T-helper 9 cell (primary cell): Measurements from ENCODE around the gene SNRNP48.

Experiments
- DNase-seq: peaks from one replicate; pipeline ENCODE4 v3.0.0-alpha.2; 2020
- total RNA-seq, 2 donors: gene quantifications; one replicate each; lab custom pipeline; 2026; lab: John Stamatoyannopoulos, UW

The SNRNP48 gene, protein sequence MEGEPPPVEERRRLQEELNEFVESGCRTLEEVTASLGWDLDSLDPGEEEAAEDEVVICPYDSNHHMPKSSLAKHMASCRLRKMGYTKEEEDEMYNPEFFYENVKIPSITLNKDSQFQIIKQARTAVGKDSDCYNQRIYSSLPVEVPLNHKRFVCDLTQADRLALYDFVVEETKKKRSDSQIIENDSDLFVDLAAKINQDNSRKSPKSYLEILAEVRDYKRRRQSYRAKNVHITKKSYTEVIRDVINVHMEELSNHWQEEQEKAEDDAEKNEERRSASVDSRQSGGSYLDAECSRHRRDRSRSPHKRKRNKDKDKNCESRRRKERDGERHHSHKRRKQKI
- 16.2 to 47.7 reads per million in 2 donors for total RNA-seq

DNA sequence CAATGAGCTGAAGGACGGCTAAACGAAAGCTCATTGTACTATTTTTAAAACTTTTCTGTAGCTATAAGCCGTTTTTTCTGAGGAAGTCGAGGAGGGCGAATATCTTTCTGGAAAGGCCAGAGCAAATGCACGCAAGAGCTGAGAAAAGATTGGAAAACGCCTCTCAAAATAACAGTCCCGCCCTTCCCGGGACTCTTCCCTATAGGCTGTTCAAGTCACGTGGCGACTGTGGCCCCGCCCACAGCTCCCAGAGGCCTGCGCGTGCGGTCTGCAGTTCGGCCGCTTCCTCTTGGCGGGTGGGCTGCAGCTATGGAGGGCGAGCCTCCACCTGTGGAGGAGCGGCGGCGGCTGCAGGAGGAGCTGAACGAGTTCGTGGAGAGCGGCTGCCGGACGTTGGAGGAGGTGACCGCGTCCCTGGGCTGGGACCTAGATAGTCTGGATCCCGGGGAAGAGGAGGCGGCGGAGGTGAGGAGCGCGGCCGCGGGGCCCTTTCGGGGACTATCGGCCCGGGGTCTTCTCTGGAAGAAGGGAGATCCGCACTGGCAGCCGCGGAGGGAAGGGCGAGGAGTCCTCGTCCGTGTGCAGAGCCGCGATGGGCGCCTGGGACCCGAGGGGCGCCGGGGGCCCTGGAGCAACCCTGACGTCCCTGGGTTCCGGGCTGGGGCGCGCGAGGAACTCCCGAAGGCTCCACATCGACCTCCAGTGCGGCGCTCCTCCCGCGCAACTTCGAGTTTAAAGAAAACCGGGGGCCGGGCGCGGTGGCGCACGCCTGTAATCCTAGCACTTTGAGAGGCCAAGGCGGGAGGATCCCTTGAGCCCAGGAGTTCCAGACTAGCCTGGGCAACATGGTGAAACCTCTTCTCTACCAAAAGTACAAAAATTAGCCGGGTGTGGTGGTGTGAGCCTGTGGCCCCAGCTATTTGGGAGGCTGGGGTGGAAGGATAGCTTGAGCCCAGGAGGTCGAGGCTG, at the start of gene SNRNP48:
Gene SNRNP48, plus strand, starts transcription at position 250 of the 969 bp plus-strand sequence. Its CDS starts 60 bp downstream, at position 310.
- DNase-seq: peak; percentile 90

DNA sequence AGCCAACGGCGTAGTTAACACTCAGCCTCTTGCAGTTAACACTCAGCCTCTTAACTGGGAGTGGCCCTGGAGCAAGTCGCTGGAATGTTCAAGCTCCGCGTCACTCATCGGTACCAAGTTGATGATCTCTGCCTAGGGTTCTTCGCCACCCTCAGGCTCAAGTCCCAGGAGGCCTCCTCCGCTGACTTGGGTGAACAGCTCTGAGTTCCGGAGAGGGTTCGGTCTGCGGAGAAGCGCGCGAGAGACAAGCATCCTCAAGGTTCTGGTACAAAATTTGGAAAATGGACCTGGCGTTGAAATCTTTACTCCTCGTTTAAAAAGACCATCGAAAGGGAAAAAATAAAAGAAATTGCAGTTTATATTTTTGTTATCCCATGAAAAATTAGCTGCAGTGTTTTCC, 49.4 kb upstream of the SNRNP48 start:
- no peak for DNase-seq

DNA sequence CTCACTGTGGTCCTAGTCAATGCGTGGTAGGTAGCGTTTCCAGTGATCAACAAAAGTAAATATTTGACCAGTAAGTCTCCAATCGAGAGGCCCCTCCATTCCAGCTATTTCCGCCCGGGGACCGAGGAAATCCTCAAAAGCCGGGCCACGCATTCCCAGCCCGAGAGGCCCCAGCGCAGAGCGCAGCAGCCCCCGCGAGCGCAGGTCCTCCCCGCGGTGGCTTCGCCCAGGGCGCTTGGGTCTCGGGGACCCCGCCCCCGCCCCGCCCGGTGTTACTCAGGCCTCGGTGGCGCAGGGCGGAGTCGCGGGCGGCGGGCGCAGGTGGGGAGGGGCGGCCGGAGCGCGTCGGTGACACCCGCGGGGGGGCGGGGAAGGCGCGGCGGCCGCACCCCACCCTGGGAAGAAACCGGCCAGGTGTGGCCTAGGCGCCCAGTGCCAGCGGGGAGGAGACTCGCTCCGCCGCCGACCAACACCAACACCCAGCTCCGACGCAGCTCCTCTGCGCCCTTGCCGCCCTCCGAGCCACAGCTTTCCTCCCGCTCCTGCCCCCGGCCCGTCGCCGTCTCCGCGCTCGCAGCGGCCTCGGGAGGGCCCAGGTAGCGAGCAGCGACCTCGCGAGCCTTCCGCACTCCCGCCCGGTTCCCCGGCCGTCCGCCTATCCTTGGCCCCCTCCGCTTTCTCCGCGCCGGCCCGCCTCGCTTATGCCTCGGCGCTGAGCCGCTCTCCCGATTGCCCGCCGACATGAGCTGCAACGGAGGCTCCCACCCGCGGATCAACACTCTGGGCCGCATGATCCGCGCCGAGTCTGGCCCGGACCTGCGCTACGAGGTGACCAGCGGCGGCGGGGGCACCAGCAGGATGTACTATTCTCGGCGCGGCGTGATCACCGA, 48.6 kb upstream of the SNRNP48 start, which contains the start of gene DSP:
Gene DSP, plus strand, starts transcription at position 497 of the 890 bp plus-strand sequence. Its CDS starts 245 bp downstream, at position 742.
- no peak for DNase-seq

DNA sequence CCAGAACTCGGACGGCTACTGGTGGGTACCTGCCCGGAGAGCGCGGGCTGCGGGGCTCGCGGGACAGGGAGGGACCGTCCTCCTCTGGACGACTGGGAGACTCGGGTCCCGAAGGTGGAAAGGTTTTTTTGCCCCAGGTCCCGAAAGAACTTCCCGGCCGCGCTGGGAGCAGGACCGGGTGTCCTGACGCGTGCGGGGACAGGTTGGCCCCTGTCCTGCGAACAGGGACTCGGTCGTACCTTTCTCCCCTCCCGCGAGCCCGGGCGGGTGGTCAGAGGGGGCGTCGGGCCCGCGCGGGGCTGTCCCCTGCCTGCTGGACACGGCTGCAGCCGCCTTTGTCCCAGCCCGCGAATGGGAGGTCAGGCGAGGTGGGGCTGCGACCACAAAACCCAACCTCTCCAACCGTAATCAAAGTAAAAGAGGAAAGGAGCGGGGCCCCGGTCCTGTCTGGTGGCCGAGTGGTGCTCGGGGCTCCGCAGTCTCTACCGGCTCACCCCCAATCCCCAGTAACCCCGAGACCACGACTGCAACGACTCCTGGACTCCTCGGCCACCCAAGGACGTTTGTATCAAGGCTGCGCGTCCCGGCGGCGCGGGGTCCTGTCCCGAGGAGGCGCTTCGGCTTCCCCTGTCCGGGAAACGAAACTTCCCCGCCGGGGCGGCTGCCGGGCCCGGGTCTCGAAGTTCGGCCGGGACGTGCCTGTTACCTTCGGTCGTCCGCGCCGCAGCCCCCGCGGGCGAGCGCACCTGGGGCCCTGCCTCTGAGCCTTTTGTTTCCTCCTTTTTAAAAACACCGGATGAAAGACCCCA, 47.7 kb upstream of the SNRNP48 start:
- no peak for DNase-seq

DNA sequence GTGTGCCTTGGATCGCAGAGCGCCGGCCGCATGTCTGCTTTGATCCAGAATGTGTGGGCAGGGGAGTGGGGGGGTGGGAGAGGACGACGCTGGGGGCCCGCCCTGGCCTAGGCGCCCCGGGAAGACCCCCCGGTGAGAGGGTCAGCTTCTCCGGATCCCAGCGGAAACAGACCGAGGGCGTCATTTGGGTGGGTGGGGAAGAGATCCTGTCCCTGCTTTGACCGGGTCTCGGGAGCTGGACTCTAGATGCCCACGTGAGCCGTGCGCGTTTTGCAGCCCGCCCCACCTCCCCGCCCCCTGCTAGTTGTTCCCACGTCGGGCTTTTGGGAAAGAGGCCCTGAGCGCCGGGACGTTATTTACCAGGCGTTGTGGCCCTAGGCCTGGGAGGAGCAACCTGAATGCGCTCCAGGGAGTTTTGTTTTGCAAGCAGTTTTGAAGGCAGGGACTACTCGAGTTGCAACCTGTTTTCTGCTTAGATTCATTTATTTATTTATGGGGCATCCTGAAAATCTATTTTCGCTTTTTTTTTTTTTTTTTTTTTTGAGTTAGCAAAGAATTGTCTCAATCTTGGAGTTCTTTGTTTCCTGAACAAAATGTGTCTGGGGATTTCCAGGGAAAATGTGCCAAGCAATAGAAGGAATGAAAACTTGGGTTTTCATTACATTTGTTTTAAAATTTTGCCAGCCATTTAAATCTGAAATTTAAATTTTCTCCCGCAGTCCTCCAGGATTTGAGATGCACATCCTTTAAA, 46.9 kb upstream of the SNRNP48 start:
- no peak for DNase-seq

DNA sequence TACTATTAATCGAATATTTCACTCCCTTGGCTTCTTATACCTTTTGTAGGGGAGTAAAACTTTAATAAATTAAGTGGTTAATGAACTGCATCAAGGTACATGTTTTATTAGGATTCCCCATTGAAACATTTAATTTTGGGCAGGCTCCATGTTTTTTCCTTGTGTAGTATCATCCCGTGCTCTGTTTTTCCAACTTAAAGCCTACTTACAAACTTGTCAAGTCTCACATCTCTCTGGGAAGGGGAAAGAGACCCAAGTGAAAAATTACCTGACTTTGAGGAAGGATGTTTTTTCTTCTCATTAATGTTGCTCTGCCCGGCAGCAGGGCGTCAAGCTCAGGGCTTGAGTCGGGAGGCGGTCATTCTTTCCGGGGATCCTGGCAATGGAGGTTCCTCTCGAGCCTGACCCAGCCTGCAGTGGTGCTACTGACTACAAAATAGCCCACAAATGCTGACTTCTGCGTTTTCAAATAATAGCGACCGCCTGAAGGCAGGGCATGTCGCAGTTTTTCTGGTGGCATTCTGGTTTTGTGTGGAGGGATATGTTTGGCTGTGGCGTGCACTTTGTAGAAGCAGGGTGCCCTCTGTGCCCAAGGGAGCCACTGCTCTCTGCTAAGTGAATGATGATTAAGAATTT, 46.1 kb upstream of the SNRNP48 start:
- DNase-seq: no peak

DNA sequence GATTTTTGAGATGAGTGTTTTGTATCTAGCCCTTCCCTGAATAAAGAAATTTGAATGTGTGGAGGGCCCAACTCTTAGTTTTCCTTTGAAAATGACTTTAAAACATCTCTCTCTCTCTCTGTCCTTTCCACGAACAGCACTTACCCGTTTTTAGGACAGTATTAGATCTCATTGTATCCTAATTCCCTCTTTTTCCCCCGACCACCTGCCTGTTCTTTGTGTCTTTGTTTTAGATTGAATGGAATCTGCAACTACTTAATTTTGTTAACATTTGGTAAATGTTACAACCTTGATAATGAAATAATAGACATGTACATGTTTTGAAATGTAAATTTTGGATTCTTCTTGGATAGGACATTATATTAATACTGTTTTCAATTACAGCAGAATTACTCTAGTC, 45.4 kb upstream of the SNRNP48 start:
- DNase-seq: no peak

DNA sequence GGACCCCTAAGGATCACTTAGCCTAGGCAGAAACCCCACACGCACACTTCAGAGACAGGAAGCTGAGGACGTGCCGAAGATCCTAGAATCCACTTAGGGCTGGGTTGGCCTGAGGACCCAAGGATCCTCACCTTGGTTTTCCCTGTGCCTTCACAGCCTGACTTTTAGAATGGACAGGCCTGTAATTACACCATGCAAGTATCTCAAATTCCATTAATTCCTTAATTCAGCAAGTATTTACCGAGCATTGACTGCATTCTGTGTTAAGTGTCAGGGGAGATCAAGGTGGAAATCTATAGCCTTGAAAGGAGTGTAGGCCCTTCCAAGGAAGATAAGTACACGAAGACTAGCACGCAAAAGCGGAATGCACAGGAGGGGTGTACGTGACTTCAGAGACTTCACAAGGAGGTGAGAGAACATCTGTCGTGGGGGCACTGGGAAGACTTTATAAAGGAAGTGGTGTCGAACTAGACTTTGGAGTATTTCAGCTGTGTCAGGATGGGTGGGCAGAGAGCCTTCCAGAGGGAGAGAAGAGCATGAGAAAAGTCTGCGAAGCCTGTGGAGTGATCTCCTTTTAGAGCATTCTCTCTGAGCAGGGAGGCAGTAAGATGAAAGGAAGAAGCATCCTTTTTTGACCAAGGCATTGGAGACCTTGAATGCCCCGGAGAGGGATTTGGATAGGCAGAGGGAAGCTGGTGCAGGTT, 44.5 kb upstream of the SNRNP48 start:
- no peak for DNase-seq

DNA sequence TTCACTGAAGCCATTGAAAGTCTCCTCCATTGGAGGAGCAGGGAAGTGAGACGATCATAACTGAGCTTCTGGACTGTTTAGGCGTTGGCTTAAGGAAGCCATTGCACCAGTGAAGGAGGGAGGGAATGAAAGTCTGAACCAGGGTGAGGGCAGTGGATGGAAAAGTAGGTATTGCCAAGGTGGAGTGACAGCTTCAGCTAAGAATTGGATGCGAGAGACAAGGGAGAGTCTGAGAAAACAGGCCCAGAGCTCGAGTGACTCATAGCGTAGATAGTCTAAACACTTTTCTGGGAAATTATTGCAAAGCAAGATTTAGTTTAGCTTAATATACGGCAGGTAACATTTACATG, 44.0 kb upstream of the SNRNP48 start:
- no peak for DNase-seq

DNA sequence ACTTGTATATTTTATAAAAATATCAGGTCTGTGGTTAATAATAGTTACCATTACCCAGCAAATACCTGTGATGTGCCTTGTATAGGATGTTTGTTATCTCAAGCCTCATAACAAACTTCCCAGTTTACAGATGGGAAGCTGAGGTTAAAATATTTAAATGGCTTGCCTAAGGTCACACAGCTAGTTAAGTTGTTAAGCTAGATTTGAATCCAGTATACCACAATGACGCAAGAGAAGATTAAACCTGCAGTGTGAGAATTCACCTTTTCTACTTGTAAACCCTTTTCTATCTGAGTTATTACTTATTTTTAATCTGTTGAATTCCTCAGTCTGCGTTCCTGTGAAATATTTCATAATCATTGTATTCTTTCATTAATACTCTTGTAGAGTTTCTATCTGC, 43.6 kb upstream of the SNRNP48 start:
- no peak for DNase-seq

DNA sequence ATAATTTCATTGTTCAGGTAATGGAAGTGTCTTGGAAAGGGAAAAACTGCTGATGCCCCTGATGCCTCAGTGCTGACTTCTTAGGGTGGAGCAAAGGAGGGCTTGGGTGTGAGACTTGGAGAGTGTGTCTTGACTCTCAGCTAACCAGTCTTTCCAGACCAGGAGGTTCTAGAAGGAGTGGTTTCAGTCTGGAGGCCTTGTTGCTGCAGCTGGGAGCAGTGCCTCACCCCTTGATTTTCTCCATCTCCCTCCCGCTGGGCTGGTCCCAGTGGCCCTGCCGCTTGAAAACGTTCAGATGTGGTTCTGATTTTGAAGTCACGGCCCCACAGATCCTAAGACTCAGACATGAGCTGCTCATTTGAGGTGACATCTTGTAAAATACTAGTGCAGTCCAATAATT, 43.1 kb upstream of the SNRNP48 start:
- DNase-seq: no peak

DNA sequence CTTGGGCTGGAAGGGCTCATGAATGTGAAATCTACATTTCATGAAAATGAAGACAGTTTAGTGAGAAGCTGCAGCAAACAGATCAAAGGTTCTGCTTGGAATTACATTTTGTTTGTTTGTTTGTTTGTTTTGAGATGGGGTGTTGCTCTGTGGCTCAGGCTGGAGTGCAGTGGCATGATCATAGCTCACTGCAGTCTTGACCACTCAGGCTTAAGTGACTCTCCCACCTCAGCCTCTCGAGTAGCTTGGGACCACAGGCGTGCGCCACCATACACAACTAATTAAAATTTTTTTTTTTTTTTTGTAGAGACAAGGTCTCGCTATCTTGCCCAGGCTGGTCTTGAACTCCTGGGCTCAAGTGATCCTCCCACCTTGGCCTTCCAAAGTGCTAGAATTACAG, 42.7 kb upstream of the SNRNP48 start:
- DNase-seq: no peak

DNA sequence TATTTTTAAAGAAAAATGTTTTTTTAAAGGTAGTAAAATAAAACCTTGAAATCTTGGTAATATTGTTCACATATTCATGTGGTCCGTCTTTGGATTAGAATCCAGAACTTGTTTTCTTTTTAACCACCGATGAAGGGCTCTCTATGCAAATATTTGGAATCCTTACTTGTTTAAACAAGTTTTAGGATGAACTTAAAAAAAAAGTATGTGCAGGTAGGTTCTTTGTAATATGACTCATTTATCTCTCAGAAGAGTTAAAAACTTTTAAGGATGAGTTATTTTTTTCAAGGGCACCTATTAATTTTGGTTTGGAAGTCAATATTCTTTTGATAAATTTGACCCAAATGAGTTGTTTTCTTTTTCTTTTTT, 39.6 kb upstream of the SNRNP48 start:
- DNase-seq: no peak

DNA sequence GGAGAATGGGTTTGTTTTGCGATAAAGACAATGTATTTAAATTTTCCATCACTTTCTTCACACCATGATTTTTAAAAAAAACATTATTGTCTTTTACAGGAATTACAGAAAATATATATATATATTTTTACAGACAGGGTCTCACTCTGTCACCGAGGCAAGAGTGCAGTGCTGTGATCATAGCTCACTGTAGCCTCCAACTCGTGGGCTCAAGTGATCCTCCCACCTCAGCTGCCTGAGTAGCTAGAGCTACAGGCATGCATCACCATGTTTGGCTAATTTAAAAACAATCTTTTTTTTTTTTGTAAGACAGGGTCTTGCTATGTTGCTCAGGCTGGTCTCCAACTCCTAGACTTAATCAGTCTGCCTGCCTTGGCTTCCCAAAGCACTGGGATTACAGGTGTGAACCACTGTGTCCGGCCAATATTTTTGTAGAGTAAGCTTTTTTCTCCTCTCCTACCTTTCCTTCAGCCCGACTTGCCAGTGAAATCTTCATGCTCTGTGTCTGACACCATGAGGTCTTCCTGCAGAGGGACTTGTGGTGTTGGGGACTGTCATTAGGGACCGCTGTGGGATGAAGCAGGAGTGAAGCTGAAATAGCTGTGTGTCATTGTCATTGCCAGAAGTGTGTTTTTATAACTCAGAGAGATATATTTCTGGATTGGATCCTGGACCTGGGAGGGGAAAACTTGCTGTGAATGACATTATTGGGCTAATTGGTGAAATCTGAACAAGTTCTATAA, 35.3 kb upstream of the SNRNP48 start:
- DNase-seq: no peak

DNA sequence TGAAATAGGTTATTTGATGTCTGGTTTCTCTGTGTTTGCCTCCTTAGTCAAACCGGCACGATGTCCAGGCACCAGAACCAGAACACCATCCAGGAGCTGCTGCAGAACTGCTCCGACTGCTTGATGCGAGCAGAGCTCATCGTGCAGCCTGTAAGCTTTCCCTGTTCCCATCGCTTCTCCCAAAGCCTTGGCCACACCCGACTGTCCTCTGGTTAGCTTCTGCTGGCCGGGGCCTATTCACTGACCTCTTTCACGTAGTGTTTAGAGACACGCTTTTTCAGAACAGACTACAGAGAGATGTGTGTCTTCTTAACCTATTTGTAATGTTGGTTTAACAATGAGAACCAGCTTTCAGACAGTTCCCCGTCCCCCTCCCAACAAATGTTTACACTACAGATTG, 34.3 kb upstream of the SNRNP48 start:
- DNase-seq: no peak

DNA sequence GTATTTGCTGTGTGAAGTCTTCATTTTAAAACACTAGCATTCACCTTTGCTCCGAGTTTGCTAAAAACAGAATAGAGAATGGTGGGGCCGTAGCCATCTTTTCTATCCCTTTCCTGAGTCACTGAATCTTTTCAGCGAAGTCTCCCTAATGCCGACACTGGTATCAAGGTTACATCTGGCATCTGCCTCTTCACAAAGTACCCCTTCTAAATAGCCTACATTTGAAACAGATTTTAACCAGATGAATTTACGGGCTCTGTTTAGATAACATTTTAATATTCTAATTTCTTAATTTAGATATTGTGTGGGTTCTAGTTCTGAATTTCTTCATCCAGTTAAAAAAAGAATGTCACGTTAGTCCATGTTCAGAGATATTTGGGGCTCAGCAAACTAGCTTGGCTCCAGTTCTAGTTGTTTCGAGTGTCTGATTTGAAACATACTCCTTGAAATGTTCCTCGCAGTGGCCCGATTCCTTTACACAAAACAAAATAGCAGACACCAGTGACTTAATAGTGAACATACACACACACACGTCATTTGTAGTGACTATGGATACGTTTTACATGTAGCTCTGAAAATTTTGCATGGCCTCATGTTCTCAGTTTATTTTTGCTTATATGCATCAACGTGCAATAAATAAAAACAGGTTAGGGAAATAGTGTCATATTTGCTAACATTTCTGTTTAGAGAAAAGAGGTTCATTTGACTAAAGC, 33.4 kb upstream of the SNRNP48 start:
- no peak for DNase-seq

DNA sequence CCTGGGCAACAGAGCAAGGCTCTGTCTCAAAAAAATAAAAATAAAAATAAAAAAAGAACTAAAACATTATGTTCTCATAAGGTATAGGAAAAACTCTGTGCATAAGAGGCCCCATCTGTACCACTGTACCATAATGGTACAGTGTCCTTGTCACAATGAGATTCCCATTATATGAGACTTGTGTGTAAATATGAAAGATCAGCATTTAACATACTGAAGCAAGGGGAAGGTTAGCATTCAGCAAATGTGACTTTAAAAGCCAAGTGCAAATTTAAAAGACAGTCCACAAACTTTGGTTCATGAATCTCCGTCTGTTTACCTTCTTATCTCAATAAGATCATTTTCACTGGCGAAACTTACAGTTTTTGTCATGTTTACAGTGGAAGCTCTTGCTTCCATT, 32.3 kb upstream of the SNRNP48 start:
- no peak for DNase-seq

DNA sequence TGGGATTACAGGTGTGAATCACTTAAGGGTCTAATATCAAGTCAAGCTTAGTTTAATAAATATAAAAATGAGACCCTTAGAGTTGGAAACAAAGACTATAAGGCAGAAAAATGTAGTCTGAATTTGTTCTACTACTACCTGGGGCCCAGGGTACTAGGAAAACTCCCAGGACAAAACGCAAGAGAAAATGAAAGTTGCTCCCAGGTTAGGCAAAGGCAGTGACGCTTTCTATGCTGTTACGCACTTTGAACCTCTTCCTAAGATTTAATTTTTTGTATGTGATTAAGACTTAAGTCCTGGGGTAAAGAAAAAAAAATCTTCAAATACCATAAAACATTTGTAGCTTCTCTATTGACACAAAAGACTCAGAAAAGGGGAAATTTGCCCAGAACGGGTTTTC, 31.2 kb upstream of the SNRNP48 start:
- DNase-seq: no peak

DNA sequence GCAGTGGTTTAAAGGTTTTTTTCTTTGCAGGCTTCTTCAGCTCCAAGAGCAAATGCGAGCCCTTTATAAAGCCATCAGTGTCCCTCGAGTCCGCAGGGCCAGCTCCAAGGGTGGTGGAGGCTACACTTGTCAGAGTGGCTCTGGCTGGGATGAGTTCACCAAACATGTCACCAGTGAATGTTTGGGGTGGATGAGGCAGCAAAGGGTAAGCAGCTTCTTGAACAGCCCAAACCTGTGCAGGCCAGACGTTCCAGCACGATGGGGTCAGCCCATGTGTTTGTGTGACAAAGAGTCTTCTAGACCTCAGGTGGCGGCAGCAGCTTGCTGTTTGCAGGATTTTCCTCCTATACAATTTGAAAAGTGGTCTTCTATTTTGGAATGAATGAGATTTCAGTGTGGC, 30.8 kb upstream of the SNRNP48 start:
- DNase-seq: no peak
